ENCODE data around the gene UTS2R.
A peak's percentile ranks its signal among the peaks of the same experiment; 100 is the strongest.

DNA sequence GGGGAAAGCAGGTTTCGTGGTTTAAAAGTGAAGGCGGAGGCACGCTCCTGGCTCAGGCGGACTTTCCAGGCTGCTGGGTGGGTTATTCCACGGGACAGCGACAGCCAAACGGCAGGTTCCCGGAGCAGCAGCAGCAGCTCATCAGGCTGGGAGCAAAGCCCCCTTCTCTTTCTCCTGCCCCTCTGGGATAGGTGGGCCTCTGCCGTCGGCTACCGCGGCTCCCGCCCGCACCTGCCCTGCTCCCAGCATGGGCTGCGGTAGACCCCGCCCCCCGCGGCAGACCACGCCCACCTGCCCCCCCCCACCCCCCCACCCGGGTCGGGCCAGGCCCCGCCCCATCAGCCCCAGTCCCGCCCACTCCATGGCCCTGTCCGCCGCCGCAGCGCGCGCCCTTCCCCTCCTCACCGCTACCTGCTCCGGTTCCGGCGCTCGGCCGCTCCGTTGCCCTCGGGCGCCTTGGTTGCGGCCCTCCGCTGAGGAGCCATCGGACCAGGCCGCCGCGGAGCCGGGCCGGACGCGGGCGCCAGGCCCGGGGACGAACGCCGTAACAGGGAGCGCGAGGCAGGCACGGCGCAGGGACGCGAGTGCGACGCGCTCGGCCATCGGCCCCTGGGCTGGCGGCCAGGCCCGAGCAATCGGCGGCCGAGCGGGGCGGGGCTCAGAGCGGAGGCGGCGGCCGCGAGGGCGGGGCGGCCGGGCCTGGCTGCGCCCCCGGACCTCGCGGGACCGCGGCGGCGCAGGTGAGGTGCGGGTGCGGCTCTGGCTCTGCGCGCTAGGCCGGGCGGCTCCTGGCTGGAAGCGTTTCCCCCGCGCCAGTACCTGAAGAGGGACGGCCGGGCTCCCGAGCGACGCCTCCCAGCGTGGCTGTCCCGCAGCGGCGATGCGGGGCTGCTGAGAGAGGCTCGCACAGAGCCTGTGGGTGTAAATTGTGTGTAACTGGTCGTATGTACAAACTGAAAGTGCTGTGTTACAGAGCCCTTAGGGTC, 46.7 kb downstream of the UTS2R start, which contains the start of the genes HEXD and OGFOD3:
- no peak for TF ChIP-seq ZNF623 (tag by site-specific recombination; IDR thresholded peaks at IDR 0.05)
- TF ChIP-seq, protein P1, sequence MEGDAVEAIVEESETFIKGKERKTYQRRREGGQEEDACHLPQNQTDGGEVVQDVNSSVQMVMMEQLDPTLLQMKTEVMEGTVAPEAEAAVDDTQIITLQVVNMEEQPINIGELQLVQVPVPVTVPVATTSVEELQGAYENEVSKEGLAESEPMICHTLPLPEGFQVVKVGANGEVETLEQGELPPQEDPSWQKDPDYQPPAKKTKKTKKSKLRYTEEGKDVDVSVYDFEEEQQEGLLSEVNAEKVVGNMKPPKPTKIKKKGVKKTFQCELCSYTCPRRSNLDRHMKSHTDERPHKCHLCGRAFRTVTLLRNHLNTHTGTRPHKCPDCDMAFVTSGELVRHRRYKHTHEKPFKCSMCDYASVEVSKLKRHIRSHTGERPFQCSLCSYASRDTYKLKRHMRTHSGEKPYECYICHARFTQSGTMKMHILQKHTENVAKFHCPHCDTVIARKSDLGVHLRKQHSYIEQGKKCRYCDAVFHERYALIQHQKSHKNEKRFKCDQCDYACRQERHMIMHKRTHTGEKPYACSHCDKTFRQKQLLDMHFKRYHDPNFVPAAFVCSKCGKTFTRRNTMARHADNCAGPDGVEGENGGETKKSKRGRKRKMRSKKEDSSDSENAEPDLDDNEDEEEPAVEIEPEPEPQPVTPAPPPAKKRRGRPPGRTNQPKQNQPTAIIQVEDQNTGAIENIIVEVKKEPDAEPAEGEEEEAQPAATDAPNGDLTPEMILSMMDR (tag by site-specific recombination; IDR thresholded peaks at IDR 0.05): no peak
- TF ChIP-seq ZNF239 (tag by site-specific recombination; IDR thresholded peaks at IDR 0.05): no peak
- peak; percentile 92 for TF ChIP-seq ZSCAN30 (tag by site-specific recombination; IDR thresholded peaks at IDR 0.05)
- TF ChIP-seq FEZF1 (tag by site-specific recombination; IDR thresholded peaks at IDR 0.05): no peak
- TF ChIP-seq, protein P2, sequence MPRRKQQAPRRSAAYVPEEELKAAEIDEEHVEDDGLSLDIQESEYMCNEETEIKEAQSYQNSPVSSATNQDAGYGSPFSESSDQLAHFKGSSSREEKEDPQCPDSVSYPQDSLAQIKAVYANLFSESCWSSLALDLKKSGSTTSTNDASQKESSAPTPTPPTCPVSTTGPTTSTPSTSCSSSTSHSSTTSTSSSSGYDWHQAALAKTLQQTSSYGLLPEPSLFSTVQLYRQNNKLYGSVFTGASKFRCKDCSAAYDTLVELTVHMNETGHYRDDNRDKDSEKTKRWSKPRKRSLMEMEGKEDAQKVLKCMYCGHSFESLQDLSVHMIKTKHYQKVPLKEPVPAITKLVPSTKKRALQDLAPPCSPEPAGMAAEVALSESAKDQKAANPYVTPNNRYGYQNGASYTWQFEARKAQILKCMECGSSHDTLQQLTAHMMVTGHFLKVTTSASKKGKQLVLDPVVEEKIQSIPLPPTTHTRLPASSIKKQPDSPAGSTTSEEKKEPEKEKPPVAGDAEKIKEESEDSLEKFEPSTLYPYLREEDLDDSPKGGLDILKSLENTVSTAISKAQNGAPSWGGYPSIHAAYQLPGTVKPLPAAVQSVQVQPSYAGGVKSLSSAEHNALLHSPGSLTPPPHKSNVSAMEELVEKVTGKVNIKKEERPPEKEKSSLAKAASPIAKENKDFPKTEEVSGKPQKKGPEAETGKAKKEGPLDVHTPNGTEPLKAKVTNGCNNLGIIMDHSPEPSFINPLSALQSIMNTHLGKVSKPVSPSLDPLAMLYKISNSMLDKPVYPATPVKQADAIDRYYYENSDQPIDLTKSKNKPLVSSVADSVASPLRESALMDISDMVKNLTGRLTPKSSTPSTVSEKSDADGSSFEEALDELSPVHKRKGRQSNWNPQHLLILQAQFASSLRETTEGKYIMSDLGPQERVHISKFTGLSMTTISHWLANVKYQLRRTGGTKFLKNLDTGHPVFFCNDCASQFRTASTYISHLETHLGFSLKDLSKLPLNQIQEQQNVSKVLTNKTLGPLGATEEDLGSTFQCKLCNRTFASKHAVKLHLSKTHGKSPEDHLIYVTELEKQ (tag by site-specific recombination; IDR thresholded peaks at IDR 0.05; ENCODE audit: borderline replicate concordance): no peak
